ENCODE measurements around the gene PRR36. TPM values are rescaled to one million over a fixed set of nuclear protein-coding genes. Genes with fewer than 3 reads are reported as not detected.

PRR36 gene
- total and polyA plus RNA-seq, 2 donors (not counting 1 experiment from before 2014, with no cell fraction given) = 0.01 TPM; not detected in 1

DNA sequence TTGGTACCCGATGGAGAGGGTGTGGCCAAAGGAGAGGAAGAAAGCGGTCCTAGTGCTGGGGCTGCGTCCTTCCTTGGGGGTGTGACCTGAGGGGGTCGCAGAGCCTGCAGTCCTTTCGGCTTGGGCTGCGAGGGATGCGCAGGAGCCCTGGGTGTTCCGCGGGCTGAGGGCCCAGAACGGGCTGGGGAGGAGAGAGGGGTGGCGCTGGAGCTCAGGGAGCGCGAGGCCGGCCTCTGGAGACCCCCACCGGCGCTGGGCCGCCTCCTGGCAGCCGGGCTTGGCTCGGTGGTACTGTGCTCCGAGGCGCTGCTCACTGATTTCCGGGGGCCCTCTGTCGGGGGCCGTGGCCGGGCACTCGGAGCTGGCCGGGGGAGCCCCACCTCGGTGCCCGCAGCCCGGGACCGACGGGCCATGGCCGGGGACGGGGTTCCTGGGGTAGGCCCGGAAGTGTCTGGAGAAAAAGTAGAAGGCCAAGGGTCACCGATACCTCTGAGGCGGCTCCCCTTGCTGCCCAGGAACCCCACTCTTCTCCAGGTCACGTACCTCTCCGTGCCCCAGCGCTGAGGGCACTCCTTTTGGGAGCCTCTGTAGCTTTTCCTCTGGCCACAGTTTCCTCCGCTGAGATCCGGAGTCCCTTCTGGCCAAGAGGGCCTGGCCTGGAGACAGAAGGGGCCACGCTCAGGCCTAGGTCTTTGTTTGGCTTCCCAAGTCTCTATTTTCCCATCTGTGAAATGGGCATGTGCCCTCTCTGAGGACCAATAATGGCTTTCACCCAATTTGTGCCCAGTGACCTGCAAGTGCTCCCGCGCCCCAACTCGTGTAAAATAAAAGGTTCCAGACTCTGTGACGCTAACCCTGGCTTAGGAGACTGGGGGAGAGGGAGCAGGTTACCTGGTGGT lies 1.6 kb downstream of the PRR36 start:
- Histone ChIP-seq H3K4me2 (replicated peaks; ENCODE audit: low read depth, low read length, poor library complexity, severe bottlenecking) (peak overlapping the region; percentile 63), H3K36me3 (replicated peaks in 1 of 2; ENCODE audit: control extremely low read depth in 1 of 2, control insufficient read depth in 1 of 2, extremely low read depth in 1 of 2, insufficient read depth in 2 of 2, low read length in 1 of 2) (no peaks in the 10 kb centered on the region), H4K20me1 (ENCODE audit: control insufficient read depth, insufficient read depth, low read length, poor library complexity, severe bottlenecking) (peaks cover 11% of the 10 kb centered on the region), H3K27ac (ENCODE audit: low read length in 2 of 2) (no peak overlapping the region), H3K79me2 (ENCODE audit: control insufficient read depth, insufficient read depth, low read length) (no peaks in the 10 kb centered on the region), H2AFZ (ENCODE audit: insufficient read depth, low read depth, low read length, poor library complexity, severe bottlenecking) (no peak overlapping the region), H3K4me3 (ENCODE audit: control extremely low read depth in 1 of 5, extremely low read depth in 1 of 5, insufficient read depth in 1 of 5, low read depth in 2 of 5, low read length in 4 of 5) (no peak overlapping the region), H3K27me3 (replicated peaks in 1 of 4; ENCODE audit: control extremely low read depth in 1 of 4, control insufficient read depth in 3 of 4, insufficient read depth in 4 of 4, low read length in 3 of 4) (peaks cover 0 to 57% (median 16%) of the 10 kb centered on the region in 4 experiments), H3K4me1 (ENCODE audit: control insufficient read depth in 2 of 2, insufficient read depth in 2 of 2, low read length in 2 of 2) (peaks cover 42 to 50% of the 10 kb centered on the region in 2 donors), H3K9me3 (ENCODE audit: control extremely low read depth in 1 of 3, control insufficient read depth in 2 of 3, insufficient read depth in 1 of 3, low read length in 2 of 3) (peaks cover 0 to 52% (median 0%) of the 10 kb centered on the region in 3 donors), H3K9ac (ENCODE audit: low read length) (no peak overlapping the region)
- ATAC-seq (ENCODE audit: low read depth) (no peak), DNase-seq (no peak)
- peaks cover 25% of the 10 kb centered on the region for H3K27me3 Mint-ChIP-seq
- ChIA-PET POLR2A (no interaction called here), CTCF (no interaction called here)
- peak overlapping the region; percentile 26 for H3K4me3 Mint-ChIP-seq
- WGBS (ENCODE audit: insufficient coverage) = 51% methylated on average over 45 of the region's 47 CpGs
- intact Hi-C loops (cut with micrococcal nuclease) = no loop called here
- H3K9me3 Mint-ChIP-seq (ENCODE audit: insufficient read depth) = peaks cover 4% of the 10 kb centered on the region
- no peak overlapping the region for H3K27ac Mint-ChIP-seq
- peaks cover 31% of the 10 kb centered on the region for H3K4me1 Mint-ChIP-seq
- TF ChIP-seq CTCF (IDR thresholded peaks at IDR 0.05) (no peak), EZH2 (IDR thresholded peaks at IDR 0.05; ENCODE audit: borderline replicate concordance, insufficient read depth, low read depth, low read length, poor library complexity, severe bottlenecking) (no peak)
